SHP77 (cell line): ENCODE measurements around the gene CTNND2.
"Not testable (repeated sequence)": the region's sequence is repeated elsewhere in the genome, so short reads cannot be mapped to it uniquely, and the experiment has no call there.

Source experiments
- DNase-seq, 2 experiments: peaks; one replicate each; lab custom pipeline; 2025; lab: John Stamatoyannopoulos, UW

The CTNND2 gene

GRCh38 chr5:11857391-11857790 lies 46.9 kb downstream of the CTNND2 start:
- DNase-seq, result no peak

DNA sequence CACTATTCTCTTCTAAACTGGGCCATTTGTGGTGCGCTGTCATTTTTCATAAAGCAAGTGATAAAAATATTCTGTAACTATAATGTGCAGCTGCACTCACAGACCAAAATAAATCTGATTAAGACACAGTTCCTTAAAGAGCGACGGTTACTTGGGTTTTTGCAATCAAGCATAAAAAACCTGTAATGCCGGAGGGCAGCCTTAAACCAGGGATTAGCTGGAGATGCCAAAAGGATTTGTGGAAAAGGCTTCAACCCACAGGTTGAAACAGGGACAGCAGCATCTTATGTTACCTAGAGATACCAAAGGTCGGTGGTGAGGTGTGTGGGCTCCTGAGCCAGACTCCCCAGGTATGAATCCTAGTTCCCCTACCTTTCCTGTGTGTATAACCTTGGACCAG lies 49.3 kb downstream of the CTNND2 start:
- no peak for DNase-seq

- no peak for DNase-seq
Measured at GRCh38 chr5:11853796-11854195, 50.5 kb downstream of the CTNND2 start.

DNA sequence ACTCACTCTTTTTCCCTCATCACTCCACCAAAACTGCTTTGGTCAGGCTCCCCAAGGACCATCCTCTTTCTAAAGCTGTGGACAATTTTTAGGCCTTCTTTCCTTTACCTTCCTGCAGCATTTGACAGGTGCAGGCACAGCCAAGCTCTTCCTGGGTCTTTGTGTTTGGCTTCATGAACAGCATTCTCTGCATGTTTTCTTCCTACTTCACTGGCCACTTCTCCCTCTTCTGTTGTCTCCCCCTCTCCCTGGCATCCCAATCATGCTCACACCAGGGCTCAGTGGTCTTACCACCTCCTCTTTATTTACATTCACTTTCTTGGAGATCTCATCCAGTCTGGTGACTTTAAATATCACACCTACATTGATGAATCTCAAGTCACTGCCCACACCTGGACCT lies 51.1 kb downstream of the CTNND2 start:
- DNase-seq, result no peak

DNA sequence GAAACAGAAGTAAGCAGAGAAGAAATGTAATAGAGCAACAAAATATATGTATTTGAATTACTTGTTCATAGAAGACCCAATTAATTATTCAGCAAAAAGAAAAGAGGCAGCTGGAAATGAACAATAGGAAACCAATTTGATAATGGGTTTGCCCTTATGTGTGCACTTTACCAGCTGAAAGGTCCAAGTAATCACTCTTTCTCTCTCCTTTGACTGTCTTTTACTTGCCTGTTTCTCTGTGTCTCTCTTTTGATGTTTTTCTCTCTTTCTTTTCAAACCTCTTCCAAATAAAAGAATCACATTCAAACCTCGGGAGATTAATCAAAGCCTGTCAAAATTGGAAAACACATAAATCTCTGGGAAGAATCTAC lies 51.5 kb downstream of the CTNND2 start:
- DNase-seq, result no peak

DNA sequence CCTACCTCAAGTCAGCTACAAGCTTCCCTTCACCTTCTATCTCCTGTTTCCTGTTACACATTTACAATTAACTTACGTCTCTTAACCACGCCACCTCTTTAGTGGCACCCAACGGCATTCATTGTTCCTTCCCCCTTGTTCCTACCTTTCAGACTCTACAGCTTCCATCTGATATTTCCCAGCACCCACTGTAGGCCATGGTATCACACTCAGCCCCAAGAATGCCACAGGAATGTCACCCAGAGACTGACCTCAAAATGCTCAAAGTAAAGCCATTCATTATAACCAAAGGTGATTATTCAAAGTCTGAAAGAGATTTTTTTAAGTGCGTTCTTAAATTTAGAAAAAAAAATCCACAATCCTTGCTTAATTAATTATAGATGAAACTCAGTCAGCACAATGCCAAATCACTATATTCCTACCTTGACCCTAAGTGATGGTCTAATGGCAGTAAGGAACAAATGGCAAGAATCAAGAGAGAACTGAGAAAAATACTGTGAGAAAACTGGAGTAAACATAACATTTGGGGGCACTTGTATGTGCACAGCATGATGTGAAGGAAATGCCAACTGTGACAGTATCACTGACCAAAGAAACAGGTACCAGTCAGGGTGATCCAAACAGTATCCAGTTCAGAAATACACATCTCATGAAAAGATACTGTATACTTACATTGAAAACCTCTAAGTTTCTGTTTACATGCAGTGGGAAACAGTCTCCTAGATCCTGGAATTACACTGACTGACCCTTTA lies 52.1 kb downstream of the CTNND2 start:
- DNase-seq, result no peak

- DNase-seq, result no peak
Measured at GRCh38 chr5:11851416-11851815, 52.8 kb downstream of the CTNND2 start.

DNA sequence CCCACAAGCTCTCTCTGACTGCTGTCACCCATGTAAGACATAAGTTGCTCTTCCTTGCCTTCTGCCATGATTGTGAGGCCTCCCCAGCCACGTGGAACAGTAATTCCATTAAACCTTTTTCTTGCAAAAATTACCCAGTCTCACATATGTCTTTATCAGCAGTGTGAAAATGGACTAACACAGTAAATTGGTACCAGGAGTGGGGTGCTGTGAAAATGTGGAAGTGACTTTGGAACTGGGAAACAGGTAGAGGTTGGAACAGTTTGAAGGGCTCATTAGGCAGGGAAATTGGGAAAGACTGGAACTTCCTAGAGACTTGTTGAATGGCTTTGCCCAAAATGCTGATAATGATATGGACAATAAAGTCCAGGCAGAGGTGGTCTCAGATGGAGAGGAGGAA lies 75.7 kb downstream of the CTNND2 start:
- not testable (repeated sequence) for DNase-seq

DNA sequence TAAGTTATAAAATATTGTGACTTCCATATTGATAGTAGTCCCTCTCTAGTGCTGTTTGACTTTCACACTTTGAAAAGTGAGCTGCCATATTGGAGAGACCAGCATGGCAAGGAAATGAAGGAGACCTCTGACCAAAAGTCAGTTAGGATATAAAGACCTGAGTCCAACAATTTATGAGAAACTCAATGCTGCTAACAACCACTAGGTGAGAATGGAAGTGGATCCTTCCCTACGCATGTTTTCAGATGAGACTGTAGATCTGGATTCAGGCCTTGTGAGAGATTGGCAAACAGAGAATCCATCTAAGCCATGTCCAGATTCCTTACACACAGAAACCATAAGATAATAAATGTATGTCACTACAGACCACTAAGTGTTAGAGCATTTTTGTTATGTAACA lies 81.6 kb downstream of the CTNND2 start:
- no peak for DNase-seq

DNA sequence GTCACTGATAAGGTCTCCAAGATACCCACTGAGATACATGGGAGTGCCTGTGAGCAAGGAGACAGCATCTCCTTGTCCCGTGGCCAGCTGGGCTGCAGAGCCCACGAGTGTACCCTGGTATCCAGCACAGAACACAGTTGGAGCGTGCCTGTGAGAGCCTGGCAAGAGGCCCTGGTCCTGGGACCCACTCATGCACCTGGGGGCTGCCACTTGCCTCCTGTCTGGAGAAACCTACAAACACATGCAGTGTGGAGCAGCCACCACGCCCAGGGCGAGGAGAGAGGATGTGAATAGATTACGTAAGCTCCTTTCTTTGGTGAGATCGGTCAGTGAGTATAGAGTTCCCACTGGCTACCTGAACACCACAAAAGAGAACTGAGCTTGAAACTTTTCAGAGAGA lies 88.3 kb downstream of the CTNND2 start:
- no peak for DNase-seq

- DNase-seq, result no peak
Measured at GRCh38 chr5:11815481-11815880, 88.8 kb downstream of the CTNND2 start.

DNA sequence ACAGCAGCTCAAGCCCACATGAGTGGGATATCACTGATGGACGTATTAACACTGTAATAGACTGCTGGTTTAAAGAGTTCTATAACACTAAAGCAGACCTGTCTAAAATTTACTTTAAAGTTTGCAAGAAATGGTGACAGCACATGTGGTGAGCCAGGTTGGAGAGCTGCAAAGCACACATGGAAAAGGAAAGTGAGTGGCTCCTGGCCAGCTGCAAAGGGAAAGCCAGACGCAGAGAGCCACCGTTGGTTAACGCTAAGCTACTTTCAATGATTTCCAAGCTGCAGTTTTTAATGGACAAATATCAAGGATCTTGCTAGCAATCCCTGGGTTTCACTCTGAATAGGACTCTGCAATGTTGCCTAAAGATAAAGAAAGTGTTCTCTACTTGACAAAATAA lies 89.9 kb downstream of the CTNND2 start:
- no peak for DNase-seq

DNA sequence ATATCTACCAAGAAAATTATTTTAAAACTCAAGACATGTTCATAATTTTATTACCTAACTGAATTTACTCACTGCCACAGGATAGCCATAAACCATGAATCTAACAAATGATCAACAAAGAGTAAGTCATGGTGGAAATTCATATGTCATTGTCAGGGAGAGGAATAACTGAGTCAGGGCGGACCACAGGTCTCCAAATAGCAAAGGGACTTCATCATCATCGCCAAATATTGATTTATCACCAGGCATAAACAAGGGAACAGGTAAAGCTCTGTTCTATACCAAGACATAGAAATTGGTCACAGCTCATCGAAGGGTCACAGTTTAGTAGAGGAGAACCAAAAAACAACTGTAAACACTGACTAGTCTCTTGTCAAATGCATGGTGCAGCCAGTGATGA lies 94.8 kb downstream of the CTNND2 start:
- no peak for DNase-seq

GRCh38 chr5:11803436-11803835 lies 100.8 kb downstream of the CTNND2 start:
- DNase-seq, result no peak

GRCh38 chr5:11801061-11801460 lies 103.2 kb downstream of the CTNND2 start:
- DNase-seq, result no peak

GRCh38 chr5:11797132-11797531 lies 107.1 kb downstream of the CTNND2 start:
- peak; percentile 16 to 36 for DNase-seq

GRCh38 chr5:11793396-11793795 lies 110.8 kb downstream of the CTNND2 start:
- DNase-seq, result no peak

DNA sequence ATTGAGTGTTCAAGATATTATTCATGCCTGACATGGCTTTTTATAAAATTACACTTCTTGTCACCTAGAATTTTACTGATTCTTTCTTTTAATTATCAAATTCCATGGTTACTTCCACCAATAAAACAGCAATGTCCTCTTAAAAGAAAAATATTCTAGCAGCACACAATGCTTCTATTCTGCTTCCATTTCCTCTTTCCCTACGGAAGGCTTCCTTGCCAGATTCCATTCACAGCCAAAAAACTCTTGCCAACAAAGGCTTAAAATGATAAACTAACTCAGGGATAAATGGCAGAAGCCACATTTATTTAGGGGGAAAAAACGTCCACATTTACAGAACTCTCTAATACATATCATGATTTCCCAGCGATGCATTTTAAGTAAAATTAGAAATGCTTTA lies 111.6 kb downstream of the CTNND2 start:
- no peak for DNase-seq

DNA sequence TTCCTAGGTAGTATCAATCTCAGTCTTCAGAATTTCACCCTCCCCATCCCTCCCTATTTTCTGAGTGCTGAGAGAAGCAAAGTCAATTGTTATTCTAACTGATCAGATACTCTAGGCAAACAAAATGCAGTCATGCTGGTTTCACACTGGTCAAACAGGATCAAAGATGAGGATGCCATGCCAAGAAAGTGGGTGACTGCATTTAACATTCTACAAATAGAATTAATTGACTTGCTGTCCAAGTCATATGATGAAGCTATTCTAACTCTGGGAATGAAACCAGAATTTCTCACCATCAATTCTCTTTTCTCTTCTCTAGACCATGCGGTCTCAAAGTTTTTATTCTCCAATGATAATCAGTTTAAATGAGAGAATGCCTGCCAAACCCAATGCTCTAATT lies 112.5 kb downstream of the CTNND2 start:
- DNase-seq, result no peak

DNA sequence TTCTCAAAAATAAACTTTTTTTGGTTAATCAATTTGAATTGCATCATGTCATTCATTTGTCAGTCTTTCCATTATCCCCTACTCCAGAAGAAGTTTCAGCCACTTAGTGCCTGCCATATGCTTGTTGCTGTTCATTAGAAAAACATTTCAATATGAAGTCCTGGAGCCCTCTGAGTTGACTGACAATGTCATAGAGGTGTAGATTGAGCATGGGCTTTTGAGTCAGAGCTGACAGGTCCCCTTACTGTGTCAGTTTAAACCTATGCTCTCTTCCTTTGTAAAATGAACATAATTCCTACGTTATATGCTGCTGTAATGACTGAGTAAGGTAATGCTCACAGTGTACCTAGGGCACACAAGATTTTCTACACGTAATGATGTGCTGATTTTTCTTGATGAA lies 114.0 kb downstream of the CTNND2 start:
- no peak for DNase-seq

GRCh38 chr5:11785771-11786352 lies 118.4 kb downstream of the CTNND2 start:
- DNase-seq, result no peak

DNA sequence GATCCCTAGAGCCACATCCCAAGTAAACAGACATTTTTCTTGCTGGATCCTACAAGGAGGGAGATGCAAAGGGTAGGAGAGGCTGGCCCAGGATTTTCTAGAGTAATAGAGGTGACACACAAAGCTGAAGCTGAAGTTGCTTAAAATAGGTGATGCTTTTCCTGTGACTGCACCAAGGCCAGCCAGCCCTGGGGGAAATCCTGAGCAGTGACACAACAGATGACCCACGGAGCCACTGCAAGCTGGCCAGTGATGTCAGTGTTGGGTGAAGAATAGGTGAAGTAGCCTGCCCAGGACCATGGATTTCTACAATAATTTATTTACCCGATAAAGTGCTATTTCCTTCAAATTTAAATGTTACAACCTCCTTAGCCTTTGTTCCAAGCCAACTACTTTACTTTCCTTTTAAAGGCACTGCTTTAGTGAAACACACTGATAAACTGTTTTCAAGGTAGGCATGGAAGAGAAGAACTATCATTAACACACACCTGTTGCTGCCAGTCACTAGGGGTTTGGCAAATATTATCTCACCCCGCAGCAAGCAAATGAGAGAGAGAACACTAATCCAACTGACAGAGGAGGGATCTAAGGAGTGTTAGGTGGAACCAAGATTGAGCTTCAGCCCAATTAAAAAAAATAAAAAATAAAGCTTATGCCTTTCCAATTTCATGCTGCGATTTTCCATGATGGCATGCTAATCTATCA lies 123.5 kb downstream of the CTNND2 start:
- no peak for DNase-seq

DNA sequence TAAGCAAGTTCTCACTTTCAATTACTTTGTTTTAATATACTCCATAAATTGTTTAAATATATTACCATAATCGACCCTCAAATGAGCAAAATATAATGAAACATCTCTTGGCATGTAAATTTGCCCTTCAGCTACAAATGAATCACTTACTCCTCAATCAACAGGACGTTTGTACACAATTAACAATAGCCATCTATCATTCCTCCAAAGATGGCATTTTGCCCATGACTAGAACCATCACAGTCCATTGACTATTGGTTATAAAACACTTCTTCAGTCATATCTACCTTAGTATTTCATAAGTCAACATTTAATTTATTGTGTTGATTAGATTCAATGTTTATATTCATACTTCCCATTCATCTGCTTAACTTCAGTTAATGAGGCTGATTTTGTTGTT lies 127.2 kb downstream of the CTNND2 start:
- no peak for DNase-seq

DNA sequence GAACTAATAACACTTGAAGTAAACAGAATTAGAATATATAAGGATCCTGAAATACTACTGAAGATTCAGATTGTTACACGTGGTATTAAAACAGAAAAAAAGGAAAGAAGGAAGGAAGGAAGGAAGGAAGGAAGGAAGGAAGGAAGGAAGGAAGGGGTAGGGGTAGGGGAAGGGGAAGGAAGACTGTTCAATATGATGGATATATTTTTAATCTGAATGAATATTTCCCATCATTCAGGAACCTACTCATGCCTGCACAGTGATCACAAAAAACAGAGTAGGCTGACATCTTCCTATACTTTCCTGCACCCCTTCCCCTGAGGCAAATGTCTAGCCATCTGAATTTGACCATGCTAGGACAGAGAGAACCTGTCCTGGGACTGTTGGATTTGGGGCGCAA lies 133.9 kb downstream of the CTNND2 start:
- DNase-seq, result no peak
